GM08714 (cell line): ENCODE measurements around the gene PDE4B.

Experiments used
- H3K4me3 ChIP-seq: fragments of 200-500 bp; sonication (Bioruptor generic); 2 replicates; pipeline ENCODE4 v1.5.1; 2014; ENCODE audit warnings: mild to moderate bottlenecking, low read length, inconsistent platforms
- ZNF274 ChIP-seq: IDR thresholded peaks from 2 replicates; pipeline ENCODE4 v1.6.1; 2012; ENCODE audit warnings: mild to moderate bottlenecking, low read depth, low read length

PDE4B gene

GRCh38 chr1:66294707-66295370, 502.1 kb downstream of the PDE4B start:
- no peak for TF ChIP-seq ZNF274
- no peak overlapping the region for H3K4me3 ChIP-seq

- TF ChIP-seq ZNF274: no peak
These were observed 503.1 kb downstream of the PDE4B start for GRCh38 chr1:66295803-66296202.

GRCh38 chr1:66296370-66296769, 503.7 kb downstream of the PDE4B start:
- H3K4me3 ChIP-seq: no peak overlapping the region
- no peak for TF ChIP-seq ZNF274

More at GRCh38 chr1:66295803-66296202, 503.1 kb downstream of the PDE4B start:
- H3K4me3 ChIP-seq: no peak overlapping the region

- no peak overlapping the region for H3K4me3 ChIP-seq
- TF ChIP-seq ZNF274: no peak
These were observed 504.3 kb downstream of the PDE4B start for GRCh38 chr1:66296951-66297350.

GRCh38 chr1:66298464-66298863, 505.8 kb downstream of the PDE4B start:
- no peak for TF ChIP-seq ZNF274
- no peak overlapping the region for H3K4me3 ChIP-seq

- H3K4me3 ChIP-seq: no peak overlapping the region
- TF ChIP-seq ZNF274: no peak
These were observed 507.7 kb downstream of the PDE4B start for GRCh38 chr1:66300280-66300971.

GRCh38 chr1:66300972-66301451, 508.3 kb downstream of the PDE4B start:
- TF ChIP-seq ZNF274: no peak
- H3K4me3 ChIP-seq: peak overlapping the region; percentile 65; the same call in 1 of the 2 replicates

- TF ChIP-seq ZNF274: no peak
These were observed 509.6 kb downstream of the PDE4B start for GRCh38 chr1:66302184-66302742.

GRCh38 chr1:66302815-66303214, 510.1 kb downstream of the PDE4B start:
- H3K4me3 ChIP-seq: no peak overlapping the region
- TF ChIP-seq ZNF274: no peak

More at GRCh38 chr1:66302184-66302742, 509.6 kb downstream of the PDE4B start:
- no peak overlapping the region for H3K4me3 ChIP-seq

- no peak for TF ChIP-seq ZNF274
These were observed 511.0 kb downstream of the PDE4B start for GRCh38 chr1:66303646-66304045.

GRCh38 chr1:66304128-66304527, 511.4 kb downstream of the PDE4B start:
- TF ChIP-seq ZNF274: no peak
- no peak overlapping the region for H3K4me3 ChIP-seq

More at GRCh38 chr1:66303646-66304045, 511.0 kb downstream of the PDE4B start:
- no peak overlapping the region for H3K4me3 ChIP-seq

GRCh38 chr1:66305927-66306326, 513.2 kb downstream of the PDE4B start:
- no peak for TF ChIP-seq ZNF274
- H3K4me3 ChIP-seq: no peak overlapping the region

GRCh38 chr1:66309006-66309741, 516.5 kb downstream of the PDE4B start:
- no peak overlapping the region for H3K4me3 ChIP-seq
- no peak for TF ChIP-seq ZNF274

- H3K4me3 ChIP-seq: no peak overlapping the region
- TF ChIP-seq ZNF274: no peak
These were observed 518.4 kb downstream of the PDE4B start for GRCh38 chr1:66311092-66311491.
